ENCODE data around the gene DPY19L2.
"Not testable (repeated sequence)": the region's sequence is repeated elsewhere in the genome, so short reads cannot be mapped to it uniquely, and the experiment has no call there.

Gene DPY19L2

DNA sequence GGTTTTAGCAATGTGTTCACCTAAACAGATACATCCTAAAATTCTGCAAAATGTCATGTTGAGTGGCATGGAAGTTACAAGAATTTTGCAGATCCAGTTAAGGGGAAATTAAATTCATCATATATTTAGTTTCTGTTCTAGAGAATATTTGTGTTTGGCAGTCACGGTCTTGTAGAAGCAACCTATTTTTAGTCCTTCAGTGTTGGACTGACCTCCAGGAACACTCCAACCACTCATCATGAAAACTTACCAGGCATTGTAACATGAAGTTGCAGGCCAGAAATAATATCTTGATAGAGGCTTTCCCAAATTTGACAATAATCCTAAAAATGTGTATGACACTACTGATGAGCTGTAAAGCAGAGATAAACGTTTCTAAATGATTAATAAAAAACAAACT lies 119.3 kb downstream of the DPY19L2 start:
- H3K4me3 ChIP-seq (ENCODE audit: low read depth, low read length), result not testable (repeated sequence)

DNA sequence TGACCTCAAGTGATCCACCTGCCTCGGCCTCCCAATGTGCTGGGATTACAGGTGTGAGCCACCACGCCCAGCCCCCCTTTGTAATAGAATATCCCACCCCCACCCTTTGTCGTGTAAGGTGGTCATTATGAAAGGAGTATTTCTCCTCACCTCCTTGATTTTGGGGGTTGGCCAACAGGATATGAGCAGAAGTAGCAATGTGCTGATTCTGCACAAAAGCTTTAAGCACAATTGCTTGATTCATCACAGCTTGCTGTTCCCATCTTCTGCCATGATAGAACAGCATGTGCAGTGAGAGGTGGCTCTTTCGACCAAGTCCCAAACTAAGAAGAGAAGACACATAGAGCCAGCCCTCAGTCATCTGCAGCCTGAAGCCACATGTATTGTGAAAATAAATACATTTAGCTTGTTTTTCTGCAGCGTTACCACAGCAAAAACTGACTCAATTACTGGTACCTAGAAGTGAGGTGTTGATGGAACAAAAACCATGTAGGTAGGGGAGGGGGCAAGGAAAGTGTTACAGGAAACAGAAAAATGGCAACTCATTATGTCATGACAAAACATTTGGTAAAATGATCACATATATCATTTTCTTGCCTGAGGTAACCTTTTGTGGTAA lies 122.9 kb downstream of the DPY19L2 start:
- H3K4me3 ChIP-seq (ENCODE audit: low read depth, low read length), result not testable (repeated sequence)

DNA sequence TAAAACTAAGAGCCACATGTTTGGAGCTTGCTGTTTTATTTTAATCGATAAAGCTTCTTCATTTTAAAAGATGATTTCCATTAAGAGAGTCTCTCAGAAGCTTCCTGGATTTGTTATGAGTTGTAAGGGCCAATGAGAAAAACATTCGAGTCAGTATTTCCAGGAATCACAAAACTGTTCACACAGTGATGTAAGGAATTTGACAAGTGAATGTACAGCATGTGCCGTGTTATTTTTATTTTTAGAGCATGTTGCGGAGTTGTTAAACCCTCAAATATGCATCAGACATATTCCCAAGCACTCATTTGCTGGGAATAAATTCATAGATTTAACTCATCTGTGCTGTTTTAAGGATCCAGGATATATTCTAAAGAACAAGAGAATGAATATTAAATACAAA lies 129.6 kb downstream of the DPY19L2 start:
- H3K4me3 ChIP-seq (ENCODE audit: low read depth, low read length), result not testable (repeated sequence)

DNA sequence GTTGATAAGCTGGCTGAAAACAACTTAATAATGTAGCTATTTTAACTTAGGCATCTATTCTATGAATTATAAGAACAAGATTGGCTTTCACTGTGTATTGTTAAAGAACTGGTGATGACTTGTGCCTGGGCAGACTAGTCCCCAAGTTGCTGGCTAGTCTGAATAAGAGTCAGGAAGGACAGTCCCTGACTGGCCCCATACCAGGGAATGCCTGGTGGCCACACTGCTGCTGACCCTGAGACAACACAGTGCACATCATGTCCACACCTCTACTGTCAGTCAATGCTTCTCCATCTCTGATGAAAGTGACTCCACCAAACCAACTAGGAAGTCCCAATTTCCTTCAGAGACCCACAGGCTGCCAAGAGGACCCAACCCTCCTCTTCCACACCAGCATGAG lies 130.5 kb downstream of the DPY19L2 start:
- not testable (repeated sequence) for H3K4me3 ChIP-seq (ENCODE audit: low read depth, low read length)

DNA sequence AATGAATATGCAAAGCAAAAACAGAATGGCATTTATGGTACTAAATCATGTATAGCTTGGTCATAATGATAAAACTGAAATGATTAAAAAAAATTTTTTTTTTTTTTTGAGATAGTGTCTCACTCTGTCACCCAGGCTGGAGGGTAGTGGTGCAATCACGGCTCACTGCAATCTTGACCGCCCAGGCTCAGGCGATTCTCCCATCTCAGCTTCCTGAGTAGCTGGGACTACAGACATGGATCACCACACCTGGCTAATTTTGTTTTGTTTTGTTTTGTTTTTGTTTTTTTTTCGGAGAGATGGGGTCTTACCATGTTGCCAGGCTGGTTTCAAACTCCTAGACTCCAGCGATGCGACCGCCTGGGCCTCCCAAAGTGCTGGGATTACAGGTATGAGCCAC lies 138.7 kb downstream of the DPY19L2 start:
- not testable (repeated sequence) for H3K4me3 ChIP-seq (ENCODE audit: low read depth, low read length)

DNA sequence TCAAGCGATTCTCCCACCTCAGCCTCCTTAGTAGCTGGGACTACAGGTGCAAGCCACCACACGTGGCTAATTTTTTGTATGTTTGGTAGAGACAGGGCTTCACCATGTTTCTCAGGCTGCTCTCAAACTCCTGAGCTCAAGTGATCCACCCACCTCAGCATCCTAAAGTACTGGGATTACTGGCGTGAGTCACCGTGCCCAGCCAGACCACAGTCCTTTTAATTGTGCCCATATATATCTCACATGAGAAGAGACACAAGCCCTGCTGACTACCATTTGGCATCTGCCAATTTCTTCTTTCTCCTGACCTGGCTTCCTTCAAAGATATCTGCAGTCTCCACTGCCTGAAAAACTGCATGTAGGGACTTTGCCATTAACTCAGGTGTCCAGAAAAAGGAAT lies 142.5 kb downstream of the DPY19L2 start:
- TF ChIP-seq, protein P1, sequence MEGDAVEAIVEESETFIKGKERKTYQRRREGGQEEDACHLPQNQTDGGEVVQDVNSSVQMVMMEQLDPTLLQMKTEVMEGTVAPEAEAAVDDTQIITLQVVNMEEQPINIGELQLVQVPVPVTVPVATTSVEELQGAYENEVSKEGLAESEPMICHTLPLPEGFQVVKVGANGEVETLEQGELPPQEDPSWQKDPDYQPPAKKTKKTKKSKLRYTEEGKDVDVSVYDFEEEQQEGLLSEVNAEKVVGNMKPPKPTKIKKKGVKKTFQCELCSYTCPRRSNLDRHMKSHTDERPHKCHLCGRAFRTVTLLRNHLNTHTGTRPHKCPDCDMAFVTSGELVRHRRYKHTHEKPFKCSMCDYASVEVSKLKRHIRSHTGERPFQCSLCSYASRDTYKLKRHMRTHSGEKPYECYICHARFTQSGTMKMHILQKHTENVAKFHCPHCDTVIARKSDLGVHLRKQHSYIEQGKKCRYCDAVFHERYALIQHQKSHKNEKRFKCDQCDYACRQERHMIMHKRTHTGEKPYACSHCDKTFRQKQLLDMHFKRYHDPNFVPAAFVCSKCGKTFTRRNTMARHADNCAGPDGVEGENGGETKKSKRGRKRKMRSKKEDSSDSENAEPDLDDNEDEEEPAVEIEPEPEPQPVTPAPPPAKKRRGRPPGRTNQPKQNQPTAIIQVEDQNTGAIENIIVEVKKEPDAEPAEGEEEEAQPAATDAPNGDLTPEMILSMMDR (IDR thresholded peaks at IDR 0.05; ENCODE audit: low read depth, low read length), result no peak
- no peak overlapping the region for H3K4me3 ChIP-seq (ENCODE audit: low read depth, low read length)

DNA sequence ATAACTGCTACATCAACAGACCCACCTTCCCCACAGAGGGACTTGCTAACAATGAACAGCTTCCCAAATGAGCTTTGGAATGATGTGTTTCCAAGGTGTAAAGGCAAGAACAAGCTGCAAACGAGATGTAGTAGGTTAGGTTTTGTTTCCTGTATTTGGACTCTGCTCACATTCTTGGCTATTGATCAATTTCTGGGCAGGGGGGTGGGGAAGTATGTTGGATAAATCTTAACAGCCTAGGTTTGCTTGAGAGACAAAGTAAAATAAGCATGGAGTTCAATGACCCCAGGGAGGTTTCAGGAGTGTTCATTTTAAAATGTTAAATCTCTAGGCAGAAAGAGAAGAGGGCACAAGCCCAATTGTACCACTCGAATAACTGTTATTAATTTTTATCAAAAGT lies 146.6 kb downstream of the DPY19L2 start:
- no peak overlapping the region for H3K4me3 ChIP-seq (ENCODE audit: low read depth, low read length)

More for the DNA sequence above, 146.6 kb downstream of the DPY19L2 start:
- TF ChIP-seq, protein P1 (IDR thresholded peaks at IDR 0.05; ENCODE audit: low read depth, low read length), result no peak

All from WI38 (cell line).